Mammary epithelial cell (primary cell): ENCODE measurements around the gene VWA5B1.

Experiments
- EZH2 ChIP-seq: IDR thresholded peaks from 2 replicates; pipeline ENCODE4 v1.6.1; 2012; ENCODE audit warnings: low read length, inconsistent platforms, borderline replicate concordance
- TF ChIP-seq, protein P1 (sequence below), 2 donors: IDR thresholded peaks in 1 of 2; conservative IDR thresholded peaks in 1 of 2; 2 replicates each; pipeline ENCODE4 v1.5.1; 2011 to 2012; ENCODE audit warnings: inconsistent platforms in 2 of 2, low read length in 2 of 2, mild to moderate bottlenecking in 2 of 2, control low read depth in 1 of 2, low read depth in 1 of 2; ENCODE audit not compliant: insufficient read depth in 1 of 2; ENCODE audit errors: extremely low read depth in 1 of 2

DNA sequence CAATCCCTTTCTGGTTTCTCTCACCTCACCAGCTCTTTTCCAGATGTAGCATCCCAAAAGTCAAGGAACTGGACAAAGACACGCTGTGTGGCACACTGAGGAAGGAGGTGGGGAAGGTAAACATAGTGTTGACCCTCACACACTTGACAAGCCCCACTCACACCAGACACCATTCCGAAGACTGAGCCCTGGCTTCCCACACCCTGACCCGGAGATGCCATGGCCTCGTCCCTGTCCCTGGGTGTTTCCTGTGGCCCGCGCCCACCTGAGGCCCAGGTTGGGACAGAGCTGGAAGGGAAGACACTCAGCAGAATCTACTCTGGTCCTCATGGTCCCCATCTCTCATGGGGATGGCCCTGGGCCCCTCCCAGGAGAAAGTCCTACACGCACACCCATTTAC, 16.4 kb downstream of the VWA5B1 start:
- TF ChIP-seq, protein P1, sequence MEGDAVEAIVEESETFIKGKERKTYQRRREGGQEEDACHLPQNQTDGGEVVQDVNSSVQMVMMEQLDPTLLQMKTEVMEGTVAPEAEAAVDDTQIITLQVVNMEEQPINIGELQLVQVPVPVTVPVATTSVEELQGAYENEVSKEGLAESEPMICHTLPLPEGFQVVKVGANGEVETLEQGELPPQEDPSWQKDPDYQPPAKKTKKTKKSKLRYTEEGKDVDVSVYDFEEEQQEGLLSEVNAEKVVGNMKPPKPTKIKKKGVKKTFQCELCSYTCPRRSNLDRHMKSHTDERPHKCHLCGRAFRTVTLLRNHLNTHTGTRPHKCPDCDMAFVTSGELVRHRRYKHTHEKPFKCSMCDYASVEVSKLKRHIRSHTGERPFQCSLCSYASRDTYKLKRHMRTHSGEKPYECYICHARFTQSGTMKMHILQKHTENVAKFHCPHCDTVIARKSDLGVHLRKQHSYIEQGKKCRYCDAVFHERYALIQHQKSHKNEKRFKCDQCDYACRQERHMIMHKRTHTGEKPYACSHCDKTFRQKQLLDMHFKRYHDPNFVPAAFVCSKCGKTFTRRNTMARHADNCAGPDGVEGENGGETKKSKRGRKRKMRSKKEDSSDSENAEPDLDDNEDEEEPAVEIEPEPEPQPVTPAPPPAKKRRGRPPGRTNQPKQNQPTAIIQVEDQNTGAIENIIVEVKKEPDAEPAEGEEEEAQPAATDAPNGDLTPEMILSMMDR (conservative IDR thresholded peaks at IDR 0.05 in 1 of 2, IDR thresholded peaks at IDR 0.05 in 1 of 2; ENCODE audit: extremely low read depth in 1 of 2, insufficient read depth in 1 of 2, low read depth in 1 of 2, low read length in 2 of 2), result no peak
- TF ChIP-seq EZH2, result no peak
